Astrocyte (in vitro differentiated cells and primary cell): Measurements from ENCODE around the gene SPTBN2. TPM values are rescaled to one million over a fixed set of nuclear protein-coding genes. Genes with fewer than 3 reads are reported as not detected.

Source experiments
- DNase-seq: peaks from one replicate; pipeline ENCODE4 v3.0.0-alpha.2; 2010; ENCODE audit warnings: low read depth
- FAIRE-seq: peaks from 2 replicates; lab custom pipeline; 2011; peaks lifted over from hg19 to GRCh38; lab: Jason Lieb, UNC
- H2AFZ ChIP-seq: 2 replicates; pipeline ENCODE4 v1.6.0; 2012; ENCODE audit warnings: low read depth, low read length, inconsistent platforms
- H3K27ac ChIP-seq: 2 replicates; pipeline ENCODE4 v1.5.1; 2011; ENCODE audit warnings: low read depth, low read length, inconsistent platforms
- H3K27me3 ChIP-seq: 2 replicates; pipeline ENCODE4 v1.6.0; 2011; ENCODE audit warnings: low read length, inconsistent platforms; ENCODE audit not compliant: insufficient read depth
- H3K36me3 ChIP-seq: 2 replicates; pipeline ENCODE4 v1.5.1; 2011; ENCODE audit warnings: low read length, inconsistent platforms; ENCODE audit not compliant: insufficient read depth
- H3K4me1 ChIP-seq: 2 replicates; pipeline ENCODE4 v1.5.1; 2011; ENCODE audit warnings: low read length, inconsistent platforms; ENCODE audit not compliant: insufficient read depth
- H3K4me2 ChIP-seq: 2 replicates; pipeline ENCODE4 v1.6.0; 2012; ENCODE audit warnings: low read length, inconsistent platforms
- H3K4me3 ChIP-seq: 2 replicates; pipeline ENCODE4 v1.5.1; 2011; ENCODE audit warnings: low read depth, mild to moderate bottlenecking, low read length, inconsistent platforms; ENCODE audit not compliant: insufficient read depth
- H3K79me2 ChIP-seq: 2 replicates; pipeline ENCODE4 v1.6.0; 2012; ENCODE audit warnings: mild to moderate bottlenecking, low read length, inconsistent platforms; ENCODE audit not compliant: insufficient read depth
- H3K9ac ChIP-seq: 2 replicates; pipeline ENCODE4 v1.6.0; 2012; ENCODE audit warnings: mild to moderate bottlenecking, low read length, inconsistent platforms
- H3K9me3 ChIP-seq: 2 replicates; pipeline ENCODE4 v1.5.1; 2012; ENCODE audit warnings: low read depth, mild to moderate bottlenecking, low read length, inconsistent platforms; ENCODE audit not compliant: insufficient read depth
- H4K20me1 ChIP-seq: 2 replicates; pipeline ENCODE4 v1.6.0; 2012; ENCODE audit warnings: low read length, inconsistent platforms; ENCODE audit not compliant: insufficient read depth
- H3K27ac Mint-ChIP-seq: one replicate; pipeline ENCODE4 v1.8.0; 2021; ENCODE audit warnings: mild to moderate bottlenecking, mixed read lengths; ENCODE audit not compliant: unreplicated experiment
- H3K27me3 Mint-ChIP-seq: one replicate; pipeline ENCODE4 v1.8.0; 2021; ENCODE audit warnings: low read depth, mixed read lengths; ENCODE audit not compliant: unreplicated experiment
- H3K36me3 Mint-ChIP-seq: one replicate; pipeline ENCODE4 v1.8.0; 2021; ENCODE audit warnings: low read depth, mixed read lengths; ENCODE audit not compliant: unreplicated experiment
- H3K4me1 Mint-ChIP-seq: one replicate; pipeline ENCODE4 v1.8.0; 2021; ENCODE audit warnings: low read depth, mixed read lengths; ENCODE audit not compliant: unreplicated experiment
- H3K4me3 Mint-ChIP-seq: one replicate; pipeline ENCODE4 v1.8.0; 2021; ENCODE audit warnings: mild to moderate bottlenecking, moderate library complexity, mixed read lengths; ENCODE audit not compliant: unreplicated experiment
- H3K9me3 Mint-ChIP-seq: one replicate; pipeline ENCODE4 v1.8.0; 2021; ENCODE audit warnings: mild to moderate bottlenecking, mixed read lengths; ENCODE audit not compliant: unreplicated experiment
- CTCF ChIP-seq: IDR thresholded peaks from 2 replicates; pipeline ENCODE4 v1.5.1; 2011; ENCODE audit warnings: low read depth, mild to moderate bottlenecking, inconsistent platforms, low read length, moderate library complexity; ENCODE audit not compliant: insufficient read depth
- EZH2 ChIP-seq: IDR thresholded peaks from 2 replicates; pipeline ENCODE4 v1.6.1; 2012; ENCODE audit warnings: mild to moderate bottlenecking, low read length, inconsistent platforms; ENCODE audit not compliant: insufficient read depth
- total RNA-seq: library from RNA; stranded (reverse); gene quantifications from 2 replicates; pipeline ENCODE4 v1.2.1, GENCODE V29; 2021

Gene SPTBN2
- total RNA-seq, 1 donor from 2014 or later, result 18.2 TPM

GRCh38 chr11:66734215-66734614, 5.2 kb upstream of the SPTBN2 start:
- peaks cover 26% of the 10 kb centered on the region for H3K27me3 ChIP-seq
- no peak overlapping the region for H2AFZ ChIP-seq
- H3K4me2 ChIP-seq, result no peak overlapping the region
- no peaks in the 10 kb centered on the region for H3K4me1 ChIP-seq
- no peak overlapping the region for H3K27ac Mint-ChIP-seq
- H3K9me3 ChIP-seq, result no peaks in the 10 kb centered on the region
- H3K4me1 Mint-ChIP-seq, result no peaks in the 10 kb centered on the region
- TF ChIP-seq CTCF (no peak), EZH2 (no peak)
- H3K4me3 Mint-ChIP-seq, result no peak overlapping the region
- no peak overlapping the region for H3K4me3 ChIP-seq
- no peaks in the 10 kb centered on the region for H3K36me3 Mint-ChIP-seq
- no peaks in the 10 kb centered on the region for H3K36me3 ChIP-seq
- H4K20me1 ChIP-seq, result no peaks in the 10 kb centered on the region
- no peaks in the 10 kb centered on the region for H3K9me3 Mint-ChIP-seq
- FAIRE-seq, result no peak
- no peak for DNase-seq
- H3K79me2 ChIP-seq, result no peaks in the 10 kb centered on the region
- H3K27ac ChIP-seq, result no peak overlapping the region
- no peak overlapping the region for H3K9ac ChIP-seq
- peaks cover 57% of the 10 kb centered on the region for H3K27me3 Mint-ChIP-seq

GRCh38 chr11:66729447-66729846, 431 bp upstream of the SPTBN2 start:
- peaks cover 3% of the 10 kb centered on the region for H3K36me3 Mint-ChIP-seq
- Histone ChIP-seq H3K27me3 (peaks cover 38% of the 10 kb centered on the region), H3K9me3 (no peaks in the 10 kb centered on the region), H2AFZ (no peak overlapping the region), H3K9ac (no peak overlapping the region), H3K4me1 (peaks cover 19% of the 10 kb centered on the region), H3K4me3 (no peak overlapping the region), H4K20me1 (no peaks in the 10 kb centered on the region), H3K79me2 (no peaks in the 10 kb centered on the region), H3K27ac (no peak overlapping the region), H3K4me2 (no peak overlapping the region), H3K36me3 (no peaks in the 10 kb centered on the region)
- no peak overlapping the region for H3K27ac Mint-ChIP-seq
- peaks cover 48% of the 10 kb centered on the region for H3K27me3 Mint-ChIP-seq
- H3K4me3 Mint-ChIP-seq, result peak overlapping the region; percentile 93
- DNase-seq, result no peak
- H3K9me3 Mint-ChIP-seq, result peaks cover 5% of the 10 kb centered on the region
- TF ChIP-seq EZH2 (no peak), CTCF (no peak)
- H3K4me1 Mint-ChIP-seq, result peaks cover 17% of the 10 kb centered on the region
- no peak for FAIRE-seq

GRCh38 chr11:66728038-66728692, 851 bp downstream of the SPTBN2 start:
- FAIRE-seq, result no peak
- H3K27ac ChIP-seq, result no peak overlapping the region
- Mint-ChIP-seq H3K36me3 (peaks cover 3% of the 10 kb centered on the region), H3K4me3 (peak overlapping the region; percentile 93), H3K27me3 (peaks cover 38% of the 10 kb centered on the region), H3K9me3 (peaks cover 5% of the 10 kb centered on the region), H3K4me1 (peaks cover 17% of the 10 kb centered on the region), H3K27ac (peak overlapping the region; percentile 91)
- peaks cover 19% of the 10 kb centered on the region for H3K4me1 ChIP-seq
- no peak for DNase-seq
- H3K4me3 ChIP-seq, result peak overlapping the region; percentile 46
- peak overlapping the region; percentile 53 for H3K9ac ChIP-seq
- H3K27me3 ChIP-seq, result peaks cover 29% of the 10 kb centered on the region
- H3K4me2 ChIP-seq, result peak overlapping the region; percentile 85
- no peaks in the 10 kb centered on the region for H3K36me3 ChIP-seq
- TF ChIP-seq CTCF (no peak), EZH2 (no peak)
- no peaks in the 10 kb centered on the region for H4K20me1 ChIP-seq
- H3K9me3 ChIP-seq, result no peaks in the 10 kb centered on the region
- H3K79me2 ChIP-seq, result no peaks in the 10 kb centered on the region
- H2AFZ ChIP-seq, result peak overlapping the region; percentile 81
